Activated CD8-positive, alpha-beta memory T cell treated with anti-CD3 and anti-CD28 coated beads for 36 hours (primary cell): Measurements from ENCODE around the gene FCGBP. TPM values are rescaled to one million over a fixed set of nuclear protein-coding genes. Genes with fewer than 3 reads are reported as not detected.

Experiments
- total RNA-seq, 2 experiments: library from RNA; stranded (reverse); gene quantifications; one replicate each; pipeline ENCODE4 v1.2.3, GENCODE V29; 2021

The FCGBP gene
- total RNA-seq, 2 experiments from 2014 or later = 1.5 to 2.1 TPM

Other genes starting within 250 kb of the FCGBP start
- gene LGALS14, start 230.2 kb downstream of the FCGBP start, total RNA-seq = not detected
- not detected for gene CLC, start 196.6 kb downstream of the FCGBP start, total RNA-seq
- not detected for gene LEUTX, start 155.8 kb downstream of the FCGBP start, total RNA-seq
- 1 to 10 TPM; 5.8 to 7.3 TPM for gene DYRK1B, start 100.5 kb downstream of the FCGBP start, total RNA-seq
- 100 to 1,000 TPM; 779 to 780 TPM for gene FBL, start 88.3 kb downstream of the FCGBP start, total RNA-seq
- 100 to 1,000 TPM; 159 to 170 TPM for gene PSMC4, start 36.5 kb upstream of the FCGBP start, total RNA-seq
- 1 to 10 TPM; 4.0 to 4.4 TPM for gene ZNF546, start 62.4 kb upstream of the FCGBP start, total RNA-seq
- gene ZNF780B, start 121.6 kb upstream of the FCGBP start, total RNA-seq = 10 to 100 TPM; 15.6 to 15.9 TPM
- 10 to 100 TPM; 17.4 to 18.9 TPM for gene ZNF780A, start 156.3 kb upstream of the FCGBP start, total RNA-seq